ENCODE measurements around the gene SYNJ2.
"Not testable (repeated sequence)": the region's sequence is repeated elsewhere in the genome, so short reads cannot be mapped to it uniquely, and the experiment has no call there.

SYNJ2 gene

GRCh38 chr6:157956171-157956730 is 25.4 kb upstream of the SYNJ2 start:
- no peak for DNase-seq (ENCODE audit: low read depth in 3 of 3)

- DNase-seq (ENCODE audit: low read depth in 3 of 3) = no peak
These were observed 22.0 kb upstream of the SYNJ2 start for GRCh38 chr6:157959451-157960227.

GRCh38 chr6:157961153-157961831 is 20.4 kb upstream of the SYNJ2 start:
- no peak for DNase-seq (ENCODE audit: low read depth in 3 of 3)

- DNase-seq (ENCODE audit: low read depth in 3 of 3) = no peak
These were observed 19.7 kb upstream of the SYNJ2 start for GRCh38 chr6:157961832-157962575.

GRCh38 chr6:157962601-157963302 is 18.9 kb upstream of the SYNJ2 start:
- DNase-seq (ENCODE audit: low read depth in 3 of 3) = no peak

- DNase-seq (ENCODE audit: low read depth in 3 of 3) = no peak
These were observed 17.6 kb upstream of the SYNJ2 start for GRCh38 chr6:157964100-157964499.

GRCh38 chr6:157965387-157965786 is 16.3 kb upstream of the SYNJ2 start:
- no peak for DNase-seq (ENCODE audit: low read depth in 3 of 3)

GRCh38 chr6:157966589-157966977 is 15.1 kb upstream of the SYNJ2 start:
- DNase-seq (ENCODE audit: low read depth in 3 of 3) = no peak

GRCh38 chr6:157967020-157967419 is 14.6 kb upstream of the SYNJ2 start:
- DNase-seq (ENCODE audit: low read depth in 3 of 3) = no peak

- no peak for DNase-seq (ENCODE audit: low read depth in 3 of 3)
These were observed 14.2 kb upstream of the SYNJ2 start for GRCh38 chr6:157967486-157967885.

GRCh38 chr6:157972177-157972576 is 9.5 kb upstream of the SYNJ2 start:
- not testable (repeated sequence) for DNase-seq (ENCODE audit: low read depth in 3 of 3)

GRCh38 chr6:157974341-157974894 is 7.2 kb upstream of the SYNJ2 start:
- no peak for DNase-seq (ENCODE audit: low read depth in 3 of 3)

- DNase-seq (ENCODE audit: low read depth in 3 of 3) = no peak
These were observed 6.7 kb upstream of the SYNJ2 start for GRCh38 chr6:157974967-157975366.

GRCh38 chr6:157975456-157975855 is 6.2 kb upstream of the SYNJ2 start:
- no peak for DNase-seq (ENCODE audit: low read depth in 3 of 3)

- DNase-seq (ENCODE audit: low read depth in 3 of 3) = no peak
These were observed 5.1 kb upstream of the SYNJ2 start for GRCh38 chr6:157976345-157977175.

- no peak for DNase-seq (ENCODE audit: low read depth in 3 of 3)
These were observed 4.4 kb upstream of the SYNJ2 start for GRCh38 chr6:157977176-157977804.

- DNase-seq (ENCODE audit: low read depth in 3 of 3) = no peak
These were observed 3.5 kb upstream of the SYNJ2 start for GRCh38 chr6:157978021-157978783.

- no peak for DNase-seq (ENCODE audit: low read depth in 3 of 3)
These were observed 1.2 kb upstream of the SYNJ2 start for GRCh38 chr6:157980288-157981131.

GRCh38 chr6:157981132-157981394 is 600 bp upstream of the SYNJ2 start:
- DNase-seq (ENCODE audit: low read depth in 3 of 3) = no peak
